ENCODE measurements around the gene STEAP2. TPM values are rescaled to one million over a fixed set of nuclear protein-coding genes. Genes with fewer than 3 reads are reported as not detected.

Gene STEAP2
- total RNA-seq, 1 donor from 2014 or later = 14.6 TPM

GRCh38 chr7:90194911-90195809 lies 16.4 kb upstream of the STEAP2 start:
- DNase-seq = no peak

- DNase-seq = no peak
Measured at GRCh38 chr7:90201500-90202195, 9.9 kb upstream of the STEAP2 start.

GRCh38 chr7:90207956-90208355 lies 3.6 kb upstream of the STEAP2 start:
- no peak for DNase-seq

GRCh38 chr7:90209776-90210175 lies 1.8 kb upstream of the STEAP2 start:
- DNase-seq = no peak

GRCh38 chr7:90210475-90210874 lies 1.1 kb upstream of the STEAP2 start:
- no peak for DNase-seq

- DNase-seq = no peak
Measured at GRCh38 chr7:90210981-90211380, 559 bp upstream of the STEAP2 start.

- no peak for DNase-seq
Measured at GRCh38 chr7:90212149-90212495, 582 bp downstream of the STEAP2 start.

GRCh38 chr7:90213521-90213920 lies 2.0 kb downstream of the STEAP2 start:
- no peak for DNase-seq

GRCh38 chr7:90216080-90216674 lies 4.6 kb downstream of the STEAP2 start:
- DNase-seq = no peak

GRCh38 chr7:90216771-90217170 lies 5.2 kb downstream of the STEAP2 start:
- DNase-seq = no peak

GRCh38 chr7:90222390-90222789 lies 10.8 kb downstream of the STEAP2 start:
- no peak for DNase-seq

GRCh38 chr7:90222811-90223725 lies 11.5 kb downstream of the STEAP2 start:
- DNase-seq = no peak

GRCh38 chr7:90224195-90224594 lies 12.7 kb downstream of the STEAP2 start:
- DNase-seq = no peak

- DNase-seq = no peak
Measured at GRCh38 chr7:90225181-90225580, 13.6 kb downstream of the STEAP2 start.

- no peak for DNase-seq
Measured at GRCh38 chr7:90225601-90226000, 14.1 kb downstream of the STEAP2 start.

- DNase-seq = no peak
Measured at GRCh38 chr7:90227259-90227658, 15.7 kb downstream of the STEAP2 start.

GRCh38 chr7:90229682-90230081 lies 18.1 kb downstream of the STEAP2 start:
- DNase-seq = no peak

GRCh38 chr7:90230834-90231233 lies 19.3 kb downstream of the STEAP2 start:
- DNase-seq = no peak

GRCh38 chr7:90231304-90231703 lies 19.8 kb downstream of the STEAP2 start:
- no peak for DNase-seq

GRCh38 chr7:90232430-90232829 lies 20.9 kb downstream of the STEAP2 start:
- DNase-seq = no peak

- DNase-seq = no peak
Measured at GRCh38 chr7:90233569-90233968, 22.0 kb downstream of the STEAP2 start.

GRCh38 chr7:90236721-90237289 lies 25.3 kb downstream of the STEAP2 start:
- no peak for DNase-seq

Data from skin of body (tissue), 2 donors.